ENCODE data around the gene CCDC106. TPM values are rescaled to one million over a fixed set of nuclear protein-coding genes. Genes with fewer than 3 reads are reported as not detected.

Gene CCDC106
- total RNA-seq, 1 donor = 1.9 TPM

- peaks cover 50% of the 10 kb centered on the region for H3K4me1 ChIP-seq (ENCODE audit: insufficient read depth, low read length)
- H3K27me3 ChIP-seq (ENCODE audit: insufficient read depth, low read length) = no peaks in the 10 kb centered on the region
- H3K9me3 ChIP-seq (ENCODE audit: low read depth, low read length) = no peaks in the 10 kb centered on the region
- H3K4me3 ChIP-seq (ENCODE audit: low read length) = no peak overlapping the region
These were observed 41.2 kb upstream of the CCDC106 start for GRCh38 chr19:55606817-55607216.

- Histone ChIP-seq H3K4me3 (ENCODE audit: low read length) (no peak overlapping the region), H3K9me3 (ENCODE audit: low read depth, low read length) (no peaks in the 10 kb centered on the region), H3K27me3 (ENCODE audit: insufficient read depth, low read length) (no peaks in the 10 kb centered on the region), H3K4me1 (ENCODE audit: insufficient read depth, low read length) (peaks cover 57% of the 10 kb centered on the region)
These were observed 38.7 kb upstream of the CCDC106 start for GRCh38 chr19:55609326-55609725.

- Histone ChIP-seq H3K9me3 (ENCODE audit: low read depth, low read length) (no peaks in the 10 kb centered on the region), H3K4me3 (ENCODE audit: low read length) (no peak overlapping the region), H3K4me1 (ENCODE audit: insufficient read depth, low read length) (peaks cover 43% of the 10 kb centered on the region), H3K27me3 (ENCODE audit: insufficient read depth, low read length) (no peaks in the 10 kb centered on the region)
These were observed 36.6 kb upstream of the CCDC106 start for GRCh38 chr19:55611300-55611982.

- peaks cover 37% of the 10 kb centered on the region for H3K4me1 ChIP-seq (ENCODE audit: insufficient read depth, low read length)
- no peak overlapping the region for H3K4me3 ChIP-seq (ENCODE audit: low read length)
- no peaks in the 10 kb centered on the region for H3K27me3 ChIP-seq (ENCODE audit: insufficient read depth, low read length)
- H3K9me3 ChIP-seq (ENCODE audit: low read depth, low read length) = no peaks in the 10 kb centered on the region
These were observed 35.9 kb upstream of the CCDC106 start for GRCh38 chr19:55611983-55612645.

GRCh38 chr19:55613396-55613795 lies 34.6 kb upstream of the CCDC106 start:
- Histone ChIP-seq H3K9me3 (ENCODE audit: low read depth, low read length) (no peaks in the 10 kb centered on the region), H3K4me3 (ENCODE audit: low read length) (no peak overlapping the region), H3K4me1 (ENCODE audit: insufficient read depth, low read length) (peaks cover 37% of the 10 kb centered on the region), H3K27me3 (ENCODE audit: insufficient read depth, low read length) (no peaks in the 10 kb centered on the region)

GRCh38 chr19:55613930-55614710 lies 33.9 kb upstream of the CCDC106 start:
- Histone ChIP-seq H3K9me3 (ENCODE audit: low read depth, low read length) (no peaks in the 10 kb centered on the region), H3K27me3 (ENCODE audit: insufficient read depth, low read length) (no peaks in the 10 kb centered on the region), H3K4me3 (ENCODE audit: low read length) (no peak overlapping the region), H3K4me1 (ENCODE audit: insufficient read depth, low read length) (peaks cover 41% of the 10 kb centered on the region)

GRCh38 chr19:55614711-55615542 lies 33.1 kb upstream of the CCDC106 start:
- Histone ChIP-seq H3K4me3 (ENCODE audit: low read length) (no peak overlapping the region), H3K4me1 (ENCODE audit: insufficient read depth, low read length) (peaks cover 44% of the 10 kb centered on the region), H3K9me3 (ENCODE audit: low read depth, low read length) (no peaks in the 10 kb centered on the region), H3K27me3 (ENCODE audit: insufficient read depth, low read length) (no peaks in the 10 kb centered on the region)

- no peaks in the 10 kb centered on the region for H3K27me3 ChIP-seq (ENCODE audit: insufficient read depth, low read length)
- H3K4me3 ChIP-seq (ENCODE audit: low read length) = no peak overlapping the region
- no peaks in the 10 kb centered on the region for H3K9me3 ChIP-seq (ENCODE audit: low read depth, low read length)
- H3K4me1 ChIP-seq (ENCODE audit: insufficient read depth, low read length) = peaks cover 52% of the 10 kb centered on the region
These were observed 32.2 kb upstream of the CCDC106 start for GRCh38 chr19:55615543-55616394.

- H3K9me3 ChIP-seq (ENCODE audit: low read depth, low read length) = no peaks in the 10 kb centered on the region
- H3K4me1 ChIP-seq (ENCODE audit: insufficient read depth, low read length) = peaks cover 56% of the 10 kb centered on the region
- no peak overlapping the region for H3K4me3 ChIP-seq (ENCODE audit: low read length)
- H3K27me3 ChIP-seq (ENCODE audit: insufficient read depth, low read length) = no peaks in the 10 kb centered on the region
These were observed 31.6 kb upstream of the CCDC106 start for GRCh38 chr19:55616395-55616875.

- H3K4me1 ChIP-seq (ENCODE audit: insufficient read depth, low read length) = peaks cover 47% of the 10 kb centered on the region
- H3K27me3 ChIP-seq (ENCODE audit: insufficient read depth, low read length) = no peaks in the 10 kb centered on the region
- H3K9me3 ChIP-seq (ENCODE audit: low read depth, low read length) = no peaks in the 10 kb centered on the region
- no peak overlapping the region for H3K4me3 ChIP-seq (ENCODE audit: low read length)
These were observed 30.6 kb upstream of the CCDC106 start for GRCh38 chr19:55617426-55617825.

- Histone ChIP-seq H3K4me1 (ENCODE audit: insufficient read depth, low read length) (peaks cover 45% of the 10 kb centered on the region), H3K9me3 (ENCODE audit: low read depth, low read length) (no peaks in the 10 kb centered on the region), H3K4me3 (ENCODE audit: low read length) (no peak overlapping the region), H3K27me3 (ENCODE audit: insufficient read depth, low read length) (no peaks in the 10 kb centered on the region)
These were observed 29.6 kb upstream of the CCDC106 start for GRCh38 chr19:55618426-55618825.

- Histone ChIP-seq H3K4me1 (ENCODE audit: insufficient read depth, low read length) (peaks cover 50% of the 10 kb centered on the region), H3K27me3 (ENCODE audit: insufficient read depth, low read length) (no peaks in the 10 kb centered on the region), H3K9me3 (ENCODE audit: low read depth, low read length) (no peaks in the 10 kb centered on the region), H3K4me3 (ENCODE audit: low read length) (no peak overlapping the region)
These were observed 28.7 kb upstream of the CCDC106 start for GRCh38 chr19:55619286-55619685.

- H3K4me1 ChIP-seq (ENCODE audit: insufficient read depth, low read length) = peaks cover 57% of the 10 kb centered on the region
- no peaks in the 10 kb centered on the region for H3K9me3 ChIP-seq (ENCODE audit: low read depth, low read length)
- no peaks in the 10 kb centered on the region for H3K27me3 ChIP-seq (ENCODE audit: insufficient read depth, low read length)
- H3K4me3 ChIP-seq (ENCODE audit: low read length) = no peak overlapping the region
These were observed 27.4 kb upstream of the CCDC106 start for GRCh38 chr19:55620410-55621204.
